IPS DF 4.7 (cell line): ENCODE results near the gene ZC3H4.

ENCODE experiments used
- DNase-seq: peaks from one replicate; pipeline ENCODE4 v3.0.0-alpha.2; 2013; ENCODE audit warnings: low spot score; ENCODE audit errors: extremely low read depth

ZC3H4 gene

DNA sequence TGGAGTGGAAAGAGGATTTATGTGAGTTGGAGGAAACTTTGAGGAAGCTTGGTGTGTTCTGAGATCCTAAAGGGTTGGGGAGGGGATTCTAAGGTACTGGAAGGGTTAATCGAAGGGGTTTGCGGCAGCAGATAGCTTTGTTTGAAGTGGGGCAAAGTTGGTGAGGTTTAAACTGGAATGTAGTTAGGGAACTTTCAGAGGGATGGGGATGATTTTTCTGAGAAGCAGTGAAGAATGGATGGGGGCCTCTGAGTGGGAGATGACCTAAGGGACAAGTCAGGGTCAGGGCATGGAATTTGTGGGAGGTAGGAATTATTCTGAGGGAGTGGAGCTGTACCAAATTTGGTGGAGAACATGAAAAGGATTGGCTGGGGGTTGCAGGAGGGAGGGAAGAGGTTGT lies 21.0 kb upstream of the ZC3H4 start:
- no peak for DNase-seq

DNA sequence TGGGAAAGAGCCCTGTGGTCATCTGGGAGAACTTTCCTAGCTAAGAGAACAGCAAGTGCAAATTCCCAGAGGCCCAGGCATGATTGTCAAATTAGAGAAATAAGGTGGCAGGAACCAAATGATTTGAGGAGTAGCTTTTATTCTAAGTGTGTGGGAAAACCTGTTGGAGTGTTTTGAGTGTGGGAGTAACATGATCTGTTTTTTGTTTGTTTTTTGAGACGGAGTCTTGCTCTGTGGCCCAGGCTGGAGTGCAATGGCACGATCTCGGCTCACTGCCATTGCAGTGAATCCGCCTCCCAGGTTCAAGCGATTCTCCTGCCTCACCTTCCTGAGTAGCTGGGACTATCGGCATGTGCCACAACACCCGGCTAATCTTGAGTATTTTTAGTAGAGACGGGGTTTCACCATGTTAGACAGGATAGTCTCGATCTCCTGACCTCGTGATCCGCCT lies 19.5 kb upstream of the ZC3H4 start:
- DNase-seq, result no peak

- no peak for DNase-seq
These were observed 18.7 kb upstream of the ZC3H4 start for GRCh38 chr19:47132194-47132852.

DNA sequence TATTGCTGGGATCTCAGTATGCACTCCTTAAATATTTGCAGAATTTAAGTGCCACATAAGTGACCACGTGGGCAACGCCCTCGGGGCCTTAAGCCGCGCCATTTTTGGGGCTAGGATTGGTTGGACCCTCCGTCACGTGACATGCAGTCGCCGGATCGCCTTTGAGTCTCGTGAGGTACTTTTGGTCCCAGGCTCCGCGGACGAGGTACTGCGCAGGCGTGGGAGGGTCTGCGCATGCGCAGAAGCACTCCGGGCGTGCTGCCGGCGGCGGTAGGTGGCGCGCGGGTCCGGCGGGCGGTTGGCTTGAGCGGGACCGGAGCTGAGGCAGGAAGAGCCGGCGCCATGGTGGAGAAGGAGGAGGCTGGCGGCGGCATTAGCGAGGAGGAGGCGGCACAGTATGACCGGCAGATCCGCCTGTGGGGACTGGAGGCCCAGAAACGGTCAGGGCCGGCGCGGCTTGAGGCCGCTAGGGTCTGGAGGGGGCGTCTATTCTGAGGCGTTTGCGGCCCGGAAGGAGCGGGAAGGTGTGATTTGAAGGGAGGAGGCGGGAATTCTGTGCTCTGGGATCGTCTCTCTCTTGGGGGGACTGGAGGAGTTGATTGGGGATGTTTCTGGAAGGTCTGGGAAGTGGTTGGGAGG lies 17.1 kb upstream of the ZC3H4 start, which contains the start of gene SAE1:
Gene SAE1 (plus strand): TSS at position 247 of the 639 bp plus-strand sequence. CDS start 96 bp downstream, at position 343.
- DNase-seq, result peak; percentile 99

DNA sequence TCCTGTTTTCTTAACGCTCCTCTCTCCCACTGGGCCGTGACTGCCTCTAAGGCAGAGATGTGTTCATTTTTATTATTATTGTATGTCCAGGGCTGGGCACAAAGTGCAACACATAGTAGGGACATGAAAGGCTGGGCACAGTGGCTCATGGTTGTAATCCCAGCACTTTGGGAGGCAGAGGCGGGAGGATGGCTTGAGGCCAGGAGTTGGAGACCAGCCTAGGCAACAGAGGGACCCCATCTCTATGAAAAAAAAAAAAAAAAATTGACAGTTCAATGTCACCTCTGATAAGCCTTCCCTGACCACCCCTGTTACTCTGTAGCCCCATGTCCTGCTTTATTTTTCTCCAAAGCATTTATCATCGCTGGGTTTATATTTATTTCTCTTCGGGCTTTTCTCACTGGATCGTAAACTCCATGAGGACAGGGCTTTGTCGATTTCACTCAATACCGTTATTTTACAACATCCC lies 16.6 kb upstream of the ZC3H4 start:
- DNase-seq, result no peak

- no peak for DNase-seq
These were observed 16.0 kb upstream of the ZC3H4 start for GRCh38 chr19:47129579-47129978.

- DNase-seq, result no peak
These were observed 12.0 kb upstream of the ZC3H4 start for GRCh38 chr19:47125669-47125938.

DNA sequence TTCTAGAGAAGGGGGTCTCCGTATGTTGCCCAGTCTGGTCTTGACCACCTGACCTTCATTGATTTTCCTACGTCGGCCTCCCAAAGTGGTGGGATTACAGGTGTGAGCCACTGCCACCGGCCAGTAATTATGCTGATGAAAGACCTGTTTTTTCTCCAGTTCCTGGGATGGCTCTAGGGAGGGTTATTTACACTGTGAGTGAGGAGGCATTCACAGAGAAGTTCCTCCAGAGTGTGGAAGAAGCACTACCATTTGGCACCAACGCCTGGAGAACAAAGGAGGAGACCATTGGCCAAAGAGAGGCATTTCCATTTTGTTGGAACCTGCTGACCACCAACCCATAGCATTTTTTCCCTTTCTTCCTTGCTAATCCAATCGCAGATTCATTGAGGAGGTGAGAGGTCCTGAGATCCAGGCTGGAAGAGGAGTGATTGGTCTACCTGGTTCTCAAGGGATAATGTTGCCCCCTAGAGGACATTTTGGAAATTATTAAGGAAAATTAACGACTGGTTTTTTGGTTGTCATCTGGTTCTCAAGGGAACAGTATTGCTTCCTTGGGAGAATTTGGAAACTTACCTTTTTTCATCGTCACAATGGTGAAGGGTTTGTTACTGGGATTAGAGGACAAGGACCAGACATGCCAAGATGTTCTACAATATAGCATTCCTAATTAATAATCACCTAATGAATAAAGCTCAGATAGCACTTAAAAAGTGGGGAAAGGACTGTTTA lies 11.5 kb upstream of the ZC3H4 start:
- peak; percentile 78 for DNase-seq

DNA sequence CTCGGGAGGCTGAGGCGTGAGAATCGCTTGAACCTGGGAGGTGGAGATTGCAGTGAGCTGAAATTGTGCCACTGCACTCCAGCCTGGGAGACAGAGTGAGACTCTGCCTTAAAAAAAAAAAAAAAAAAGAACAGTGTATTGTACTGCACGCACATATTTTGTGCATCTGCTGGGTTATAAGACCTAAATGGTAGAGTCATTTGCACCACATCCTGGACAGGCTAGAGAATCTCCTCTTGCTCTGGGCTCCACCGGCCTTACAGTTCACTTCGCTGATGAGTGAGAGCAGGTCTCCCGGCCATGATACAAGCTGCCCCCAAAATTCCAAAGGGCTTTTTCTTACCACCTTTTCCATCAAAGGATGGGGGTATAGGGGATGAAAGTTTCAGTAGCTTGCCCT lies 9.8 kb upstream of the ZC3H4 start:
- no peak for DNase-seq

GRCh38 chr19:47122359-47123335 lies 9.1 kb upstream of the ZC3H4 start:
- DNase-seq, result no peak

- no peak for DNase-seq
These were observed 7.0 kb upstream of the ZC3H4 start for GRCh38 chr19:47120470-47121067.

DNA sequence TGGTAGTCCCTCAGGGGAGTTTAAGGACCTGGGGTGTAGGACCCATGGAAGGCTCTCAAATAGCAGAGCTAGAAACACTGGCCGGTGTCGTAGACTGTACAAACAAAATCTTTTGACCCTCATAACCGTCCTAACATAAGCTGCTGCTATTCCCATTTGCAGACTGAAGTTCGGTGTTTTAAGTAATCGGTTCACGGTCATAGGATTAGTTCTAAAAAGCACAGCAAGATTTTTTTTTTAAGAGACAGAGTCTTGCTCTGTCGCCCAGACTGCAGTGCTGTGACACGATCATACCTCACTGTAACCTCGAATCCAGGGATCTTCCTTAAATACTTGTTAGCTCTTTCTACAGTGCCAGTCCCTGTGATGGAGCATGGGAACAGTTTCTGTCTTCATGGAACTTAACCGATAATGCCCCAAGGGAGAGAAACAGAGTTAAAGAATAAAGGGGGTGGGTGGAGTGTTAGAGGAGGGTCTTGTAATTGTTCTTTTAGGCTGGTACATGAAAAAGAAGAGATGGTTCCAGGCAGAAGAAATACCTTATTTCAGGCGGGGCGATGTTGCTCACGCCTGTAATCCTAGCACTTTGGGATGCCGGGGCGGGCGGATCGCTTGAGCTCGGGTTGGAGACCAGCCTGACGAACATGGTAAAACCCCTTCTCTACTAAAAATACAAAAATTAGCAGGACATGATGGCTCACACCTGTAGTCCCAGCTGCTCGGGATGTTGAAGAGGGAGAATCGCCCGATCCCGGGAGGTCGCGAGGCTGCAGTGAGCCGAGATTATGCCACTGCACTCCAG lies 475 bp upstream of the ZC3H4 start:
- no peak for DNase-seq

DNA sequence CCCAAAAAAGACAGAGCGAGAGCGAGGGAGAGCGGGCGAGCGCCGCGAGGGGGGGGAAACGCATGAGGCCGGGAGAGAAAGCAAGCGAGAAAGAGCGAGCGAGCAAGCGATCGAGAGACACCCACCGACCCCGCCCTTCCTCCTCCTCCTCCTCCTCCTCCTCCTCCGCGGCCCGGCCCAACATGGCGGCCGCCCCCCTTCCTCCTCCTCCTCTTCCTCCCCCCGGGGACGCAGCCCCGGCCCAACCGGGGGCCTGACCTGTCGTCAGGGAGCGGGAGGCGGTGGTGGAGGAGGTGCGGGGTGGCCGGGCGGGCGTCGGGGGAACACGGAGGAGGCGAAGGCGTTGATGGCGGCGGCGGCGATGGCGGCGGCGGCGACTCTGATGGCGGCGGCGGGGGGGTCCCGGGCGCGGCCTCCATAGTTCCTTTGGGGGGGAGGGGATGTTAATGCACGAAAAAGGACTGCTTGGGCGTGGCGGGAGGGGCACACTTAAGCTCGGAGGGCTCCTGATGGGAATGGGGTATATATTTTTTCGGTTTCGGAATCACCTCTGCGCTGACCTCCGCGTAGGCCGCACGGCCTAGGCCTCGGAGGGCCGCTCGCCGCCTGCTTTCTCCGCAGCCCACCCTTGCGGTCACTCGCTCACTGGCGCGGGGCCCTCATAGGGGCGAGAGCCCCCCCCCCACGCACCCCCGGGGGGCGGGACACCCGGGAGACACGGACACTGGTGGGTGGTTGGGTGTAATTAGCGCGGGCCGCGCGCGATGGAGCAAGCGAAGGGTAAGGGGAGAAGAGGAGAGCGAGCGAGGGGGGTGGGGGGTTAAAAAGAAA lies 1.2 kb downstream of the ZC3H4 start:
- DNase-seq, result no peak

DNA sequence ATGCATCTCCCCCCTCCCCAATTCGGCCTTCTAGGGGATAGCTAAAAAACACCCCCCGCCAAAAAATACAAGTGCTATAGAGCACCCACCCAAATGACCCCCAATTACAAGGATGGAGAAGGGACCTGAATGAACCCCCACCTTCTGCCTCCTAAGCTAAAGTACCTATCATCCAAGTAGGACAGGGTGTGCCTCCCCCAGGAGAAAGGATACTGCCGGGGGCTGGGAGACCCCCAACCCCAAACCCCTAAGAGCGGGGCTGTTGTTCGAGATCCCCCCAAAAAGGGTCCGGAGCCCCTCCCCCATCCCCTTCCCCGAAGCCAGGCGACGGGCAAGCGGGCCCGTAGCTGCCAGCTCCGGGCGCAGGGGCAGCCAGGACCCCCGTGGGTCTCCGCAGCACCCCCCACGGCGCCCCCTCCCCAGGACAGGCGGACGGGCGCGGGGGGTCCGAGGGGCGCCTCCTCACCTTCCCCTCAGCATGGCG lies 1.9 kb downstream of the ZC3H4 start:
- no peak for DNase-seq

DNA sequence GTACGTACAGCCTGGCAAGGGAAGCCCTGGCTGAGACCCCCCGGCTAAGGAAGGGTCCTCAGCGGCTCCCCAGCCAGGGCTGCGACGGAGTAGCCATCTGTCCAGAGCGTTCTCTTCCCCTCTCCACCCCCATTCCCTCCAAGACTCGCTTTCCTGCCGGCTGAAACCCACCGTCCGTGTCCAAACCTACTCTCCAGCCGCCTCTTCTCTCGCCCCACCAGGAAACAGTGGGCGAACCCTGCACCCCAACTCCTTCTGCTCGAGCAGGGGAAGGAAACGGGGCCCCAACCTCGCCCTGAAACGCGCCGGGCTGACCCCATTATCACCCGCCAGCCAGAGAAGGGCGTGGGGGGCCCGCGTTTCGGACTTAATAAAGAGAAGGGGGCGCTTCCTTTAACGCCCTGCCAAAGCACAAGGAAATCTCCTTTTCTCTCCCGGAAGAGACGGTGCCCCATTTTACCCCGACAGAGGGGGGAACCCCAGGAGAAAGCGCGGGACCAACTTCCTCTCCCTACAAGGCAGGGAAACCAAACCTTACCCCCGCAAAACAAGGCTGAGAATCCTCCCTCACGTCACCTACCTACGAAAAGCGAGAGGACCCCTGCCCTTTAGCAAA lies 2.5 kb downstream of the ZC3H4 start:
- DNase-seq, result no peak

GRCh38 chr19:47110521-47111005 lies 3.0 kb downstream of the ZC3H4 start:
- no peak for DNase-seq

- no peak for DNase-seq
These were observed 3.8 kb downstream of the ZC3H4 start for GRCh38 chr19:47109541-47110375.

DNA sequence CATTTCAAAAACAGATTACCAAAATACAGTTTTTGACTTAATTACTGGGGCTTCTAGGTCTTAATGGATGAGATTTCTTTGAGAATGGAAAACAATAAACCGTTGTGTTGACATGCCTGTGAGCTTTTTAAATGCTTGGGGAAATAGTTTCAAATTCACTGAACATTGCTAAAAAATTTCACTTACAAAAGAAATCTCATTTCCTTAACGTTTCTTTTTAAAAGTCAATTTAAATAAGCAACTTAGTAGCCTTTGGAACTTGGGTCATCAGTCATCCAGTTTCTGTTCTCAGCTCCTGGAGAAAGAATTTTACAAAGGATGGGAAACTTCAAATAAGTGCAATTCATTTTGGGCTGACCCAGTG lies 4.4 kb downstream of the ZC3H4 start:
- DNase-seq, result no peak
